ENCODE data around the gene CDHR5.
A peak's percentile ranks its signal among the peaks of the same experiment; 100 is the strongest.

The CDHR5 gene

GRCh38 chr11:646214-646613 lies 21.5 kb upstream of the CDHR5 start:
- DNase-seq (ENCODE audit: insufficient read length, low spot score) (no peak), FAIRE-seq (no peak)

- DNase-seq (ENCODE audit: insufficient read length, low spot score) (no peak), FAIRE-seq (no peak)
Observed at GRCh38 chr11:645536-645935, 20.8 kb upstream of the CDHR5 start.

- FAIRE-seq (no peak), DNase-seq (ENCODE audit: insufficient read length, low spot score) (no peak)
Observed at GRCh38 chr11:643849-644738, 19.3 kb upstream of the CDHR5 start.

- DNase-seq (ENCODE audit: insufficient read length, low spot score) (no peak), FAIRE-seq (no peak)
Observed at GRCh38 chr11:643366-643765, 18.6 kb upstream of the CDHR5 start.

- FAIRE-seq, result no peak
- DNase-seq (ENCODE audit: insufficient read length, low spot score), result no peak
Observed at GRCh38 chr11:641806-642370, 17.1 kb upstream of the CDHR5 start.

GRCh38 chr11:640021-640706 lies 15.4 kb upstream of the CDHR5 start:
- no peak for FAIRE-seq

GRCh38 chr11:639332-639955 lies 14.7 kb upstream of the CDHR5 start:
- DNase-seq (ENCODE audit: insufficient read length, low spot score), result no peak
- no peak for FAIRE-seq

More at GRCh38 chr11:640021-640706, 15.4 kb upstream of the CDHR5 start:
- DNase-seq (ENCODE audit: insufficient read length, low spot score), result no peak

- FAIRE-seq, result no peak
- DNase-seq (ENCODE audit: insufficient read length, low spot score), result no peak
Observed at GRCh38 chr11:638631-639331, 14.0 kb upstream of the CDHR5 start.

GRCh38 chr11:637593-638521 lies 13.1 kb upstream of the CDHR5 start:
- FAIRE-seq (no peak), DNase-seq (ENCODE audit: insufficient read length, low spot score) (no peak)

- FAIRE-seq (no peak), DNase-seq (ENCODE audit: insufficient read length, low spot score) (no peak)
Observed at GRCh38 chr11:637333-637592, 12.5 kb upstream of the CDHR5 start.

GRCh38 chr11:636511-637332 lies 12.0 kb upstream of the CDHR5 start, which contains the start of gene DRD4:
DRD4 (plus strand) TSS chr11:637269; CDS start chr11:637305, 36 bp downstream.
- FAIRE-seq (no peak), DNase-seq (ENCODE audit: insufficient read length, low spot score) (no peak)

- no peak for DNase-seq (ENCODE audit: insufficient read length, low spot score)
- FAIRE-seq, result no peak
Observed at GRCh38 chr11:635945-636510, 11.3 kb upstream of the CDHR5 start.

GRCh38 chr11:630871-631270 lies 6.1 kb upstream of the CDHR5 start:
- no peak for DNase-seq (ENCODE audit: insufficient read length, low spot score)
- peak; percentile 31 for FAIRE-seq

GRCh38 chr11:629237-629583 lies 4.5 kb upstream of the CDHR5 start:
- no peak for DNase-seq (ENCODE audit: insufficient read length, low spot score)
- FAIRE-seq, result peak; percentile 86

- DNase-seq (ENCODE audit: insufficient read length, low spot score), result no peak
- no peak for FAIRE-seq
Observed at GRCh38 chr11:628056-628455, 3.3 kb upstream of the CDHR5 start.

- FAIRE-seq (no peak), DNase-seq (ENCODE audit: insufficient read length, low spot score) (no peak)
Observed at GRCh38 chr11:627308-627576, 2.5 kb upstream of the CDHR5 start.

GRCh38 chr11:626475-627307 lies 1.9 kb upstream of the CDHR5 start, which contains the start of gene SCT:
SCT (minus strand) TSS chr11:627181; CDS start chr11:627143, 38 bp downstream.
- FAIRE-seq (no peak), DNase-seq (ENCODE audit: insufficient read length, low spot score) (no peak)

Data from GM19239 (cell line).